Panc1 (cell line): ENCODE data around the gene WFDC2. TPM values are rescaled to one million over a fixed set of nuclear protein-coding genes. Genes with fewer than 3 reads are reported as not detected.

ENCODE experiments used
- ATAC-seq: fragments of 200-7000 bp; cut with Tn5 transposase; 2 replicates; pipeline ENCODE4 v1.9.1; 2020; ENCODE audit warnings: mild to moderate bottlenecking, moderate library complexity
- BruUV-seq: library from RNA; stranded (reverse); fragments of 400-500 nt; replicated peaks from 2 replicates; lab custom pipeline; 2021; lab: Mats Ljungman, UMichigan
- CTCF ChIA-PET: fragments of 300-600 bp; sonication (Branson Sonifier 250); formaldehyde crosslinking; loops from one replicate; lab custom pipeline; 2022; ENCODE audit warnings: antibody characterized with exemption; lab: Charles Lee
- POLR2A ChIA-PET: fragments of 300-600 bp; sonication (Branson Sonifier 250); formaldehyde crosslinking; loops from one replicate; lab custom pipeline; 2022; ENCODE audit warnings: antibody characterized with exemption; lab: Charles Lee
- DNase-seq: peaks from one replicate; pipeline ENCODE4 v3.0.0-alpha.2; 2010; ENCODE audit warnings: low read depth, low spot score
- H3K27ac ChIP-seq: 2 replicates; pipeline ENCODE4 v1.5.1; 2011; ENCODE audit warnings: mild to moderate bottlenecking, low read length, inconsistent platforms
- H3K27me3 ChIP-seq: fragments of 200-500 bp; sonication (Bioruptor generic); 2 replicates; pipeline ENCODE4 v1.6.0; 2014; ENCODE audit warnings: low read length, inconsistent platforms; ENCODE audit not compliant: control insufficient read depth, insufficient read depth
- H3K36me3 ChIP-seq: fragments of 200-500 bp; sonication (Bioruptor generic); 2 replicates; pipeline ENCODE4 v1.5.1; 2014; ENCODE audit warnings: inconsistent platforms, mild to moderate bottlenecking, low read length, moderate library complexity; ENCODE audit not compliant: control insufficient read depth, insufficient read depth
- H3K4me1 ChIP-seq: 2 replicates; pipeline ENCODE4 v1.5.1; 2011; ENCODE audit warnings: inconsistent platforms, mild to moderate bottlenecking, low read length, moderate library complexity; ENCODE audit not compliant: control insufficient read depth, insufficient read depth
- H3K4me3 ChIP-seq, 2 experiments: 2 replicates each; pipeline ENCODE4 v1.5.1; 2011 to 2012; ENCODE audit warnings: low read depth in 2 of 2, low read length in 2 of 2, mild to moderate bottlenecking in 2 of 2, inconsistent platforms in 1 of 2, moderate library complexity in 1 of 2
- H3K9me3 ChIP-seq: fragments of 200-500 bp; sonication (Bioruptor generic); 2 replicates; pipeline ENCODE4 v1.5.1; 2014; ENCODE audit warnings: low read depth, mild to moderate bottlenecking, inconsistent platforms, low read length, moderate library complexity; ENCODE audit not compliant: control insufficient read depth, insufficient read depth
- CTCF ChIP-seq: fragments of 450-650 bp; IDR thresholded peaks from 2 replicates; pipeline ENCODE4 v1.5.1; 2017; ENCODE audit warnings: mild to moderate bottlenecking
- POLR2AphosphoS5 ChIP-seq: IDR thresholded peaks from 2 replicates; pipeline ENCODE4 v1.6.1; 2012; ENCODE audit warnings: mild to moderate bottlenecking, low read depth, low read length, moderate library complexity
- SIN3A ChIP-seq: IDR thresholded peaks from 2 replicates; pipeline ENCODE4 v1.6.1; 2012; ENCODE audit warnings: low read depth, mild to moderate bottlenecking, low read length, moderate library complexity, borderline replicate concordance; ENCODE audit not compliant: insufficient read depth
- TCF7L2 ChIP-seq: IDR thresholded peaks from 2 replicates; pipeline ENCODE4 v1.6.1; 2011; ENCODE audit warnings: mild to moderate bottlenecking, low read depth, low read length, inconsistent platforms
- in situ Hi-C: cut with HindIII; loops from 2 replicates; pipeline ENCODE4 v1.10.0; 2016; ENCODE audit warnings: low sequenced_read_pairs, low pct_unique_long_range_greater_than_20kb
- intact Hi-C: fragments of 100-400 bp; cut with micrococcal nuclease; formaldehyde crosslinking; loops from one replicate; pipeline ENCODE4 v1.10.0; 2022; ENCODE audit not compliant: unreplicated experiment
- total RNA-seq: library from RNA; stranded (reverse); gene quantifications from one replicate; pipeline ENCODE4 v1.2.1, GENCODE V29; 2021; ENCODE audit not compliant: unreplicated experiment
- TF ChIP-seq, protein P1 (sequence below), 2 experiments: IDR thresholded peaks; 2 replicates each; pipeline ENCODE4 v1.6.1; 2011 to 2012; ENCODE audit warnings: low read depth in 2 of 2, control low read depth in 1 of 2, low read length in 1 of 2, mild to moderate bottlenecking in 1 of 2, moderate library complexity in 1 of 2; ENCODE audit not compliant: insufficient read depth in 1 of 2

Gene WFDC2
- total RNA-seq, 1 experiment from 2014 or later, result 1.6 TPM

GRCh38 chr20:45508068-45508886 lies 38.7 kb downstream of the WFDC2 start:
- POLR2A ChIA-PET, result no interaction called here
- no peaks in the 10 kb centered on the region for H3K9me3 ChIP-seq
- no TSS peak for BruUV-seq
- ATAC-seq (no peak), DNase-seq (no peak)
- in situ Hi-C loops, result no loop called here
- H3K27ac ChIP-seq, result no peak overlapping the region
- CTCF ChIA-PET, result no interaction called here
- intact Hi-C loops, result no loop called here
- TF ChIP-seq CTCF (no peak), SIN3A (no peak), TCF7L2 (no peak), POLR2AphosphoS5 (no peak)
- TF ChIP-seq, protein P1, sequence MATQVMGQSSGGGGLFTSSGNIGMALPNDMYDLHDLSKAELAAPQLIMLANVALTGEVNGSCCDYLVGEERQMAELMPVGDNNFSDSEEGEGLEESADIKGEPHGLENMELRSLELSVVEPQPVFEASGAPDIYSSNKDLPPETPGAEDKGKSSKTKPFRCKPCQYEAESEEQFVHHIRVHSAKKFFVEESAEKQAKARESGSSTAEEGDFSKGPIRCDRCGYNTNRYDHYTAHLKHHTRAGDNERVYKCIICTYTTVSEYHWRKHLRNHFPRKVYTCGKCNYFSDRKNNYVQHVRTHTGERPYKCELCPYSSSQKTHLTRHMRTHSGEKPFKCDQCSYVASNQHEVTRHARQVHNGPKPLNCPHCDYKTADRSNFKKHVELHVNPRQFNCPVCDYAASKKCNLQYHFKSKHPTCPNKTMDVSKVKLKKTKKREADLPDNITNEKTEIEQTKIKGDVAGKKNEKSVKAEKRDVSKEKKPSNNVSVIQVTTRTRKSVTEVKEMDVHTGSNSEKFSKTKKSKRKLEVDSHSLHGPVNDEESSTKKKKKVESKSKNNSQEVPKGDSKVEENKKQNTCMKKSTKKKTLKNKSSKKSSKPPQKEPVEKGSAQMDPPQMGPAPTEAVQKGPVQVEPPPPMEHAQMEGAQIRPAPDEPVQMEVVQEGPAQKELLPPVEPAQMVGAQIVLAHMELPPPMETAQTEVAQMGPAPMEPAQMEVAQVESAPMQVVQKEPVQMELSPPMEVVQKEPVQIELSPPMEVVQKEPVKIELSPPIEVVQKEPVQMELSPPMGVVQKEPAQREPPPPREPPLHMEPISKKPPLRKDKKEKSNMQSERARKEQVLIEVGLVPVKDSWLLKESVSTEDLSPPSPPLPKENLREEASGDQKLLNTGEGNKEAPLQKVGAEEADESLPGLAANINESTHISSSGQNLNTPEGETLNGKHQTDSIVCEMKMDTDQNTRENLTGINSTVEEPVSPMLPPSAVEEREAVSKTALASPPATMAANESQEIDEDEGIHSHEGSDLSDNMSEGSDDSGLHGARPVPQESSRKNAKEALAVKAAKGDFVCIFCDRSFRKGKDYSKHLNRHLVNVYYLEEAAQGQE (IDR thresholded peaks at IDR 0.05; ENCODE audit: insufficient read depth in 1 of 2, low read depth in 2 of 2, low read length in 1 of 2), result no peak
- H3K4me3 ChIP-seq, result no peak overlapping the region
- peaks cover 6% of the 10 kb centered on the region for H3K27me3 ChIP-seq
- no peaks in the 10 kb centered on the region for H3K4me1 ChIP-seq
- no peaks in the 10 kb centered on the region for H3K36me3 ChIP-seq

DNA sequence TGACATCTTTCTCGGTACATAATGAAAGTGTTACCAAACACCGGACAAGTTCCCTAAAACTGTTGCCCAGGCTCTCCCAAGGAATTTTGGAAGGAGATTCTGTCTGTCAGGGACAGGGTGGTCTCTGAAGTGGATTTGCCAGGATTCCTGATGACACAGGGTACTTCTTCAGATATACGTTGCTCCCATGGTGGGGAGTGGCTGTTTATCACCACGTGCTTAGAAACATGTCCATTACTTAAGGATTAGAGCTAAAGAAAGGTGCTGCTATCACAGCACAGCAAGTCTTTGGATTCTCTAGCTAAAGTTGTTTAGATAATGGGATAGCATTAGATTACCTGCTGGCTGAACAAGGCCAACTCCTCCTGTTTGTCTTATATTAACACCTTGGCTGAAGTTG lies 39.5 kb downstream of the WFDC2 start:
- in situ Hi-C loops, result no loop called here
- TF ChIP-seq SIN3A (no peak), POLR2AphosphoS5 (no peak), CTCF (no peak), TCF7L2 (no peak)
- TF ChIP-seq, protein P1 (IDR thresholded peaks at IDR 0.05; ENCODE audit: insufficient read depth in 1 of 2, low read depth in 2 of 2, low read length in 1 of 2), result no peak
- Histone ChIP-seq H3K4me1 (no peaks in the 10 kb centered on the region), H3K36me3 (no peaks in the 10 kb centered on the region), H3K9me3 (no peaks in the 10 kb centered on the region), H3K27me3 (peaks cover 6% of the 10 kb centered on the region), H3K4me3 (no peak overlapping the region), H3K27ac (no peak overlapping the region)
- BruUV-seq, result no TSS peak
- ATAC-seq (no peak), DNase-seq (no peak)
- intact Hi-C loops, result no loop called here
- ChIA-PET POLR2A (no interaction called here), CTCF (no interaction called here)
